ENCODE data around the gene GABRB2. TPM values are rescaled to one million over a fixed set of nuclear protein-coding genes. Genes with fewer than 3 reads are reported as not detected.

GABRB2 gene
- total and polyA plus RNA-seq, 2 experiments from 2014 or later = 0.11 to 0.94 TPM

DNA sequence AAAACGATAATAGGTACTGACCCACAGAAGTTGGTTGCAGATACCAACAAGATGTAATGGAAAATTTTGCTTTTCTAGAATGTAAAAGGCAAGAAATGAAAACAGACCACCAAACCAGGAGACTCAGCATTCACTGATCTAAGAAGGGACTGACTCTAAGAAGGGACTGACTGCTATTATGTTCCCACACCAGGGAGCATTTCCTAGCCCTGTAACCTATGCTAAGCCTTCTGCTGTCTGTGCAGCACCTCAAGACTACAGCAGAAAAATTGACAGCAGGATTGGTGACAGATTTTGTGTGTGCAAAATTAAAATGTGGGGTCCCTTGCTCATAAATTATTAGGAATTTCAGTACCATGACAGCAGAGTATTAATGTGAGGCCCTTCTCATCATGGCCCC lies 154.8 kb downstream of the GABRB2 start (continued):
- TF ChIP-seq ZNF462 (CRISPR knock-in tag; IDR thresholded peaks at IDR 0.05) (no peak), ZNF114 (CRISPR knock-in tag; IDR thresholded peaks at IDR 0.05) (no peak)

GRCh38 chr5:161391016-161391415 lies 155.5 kb downstream of the GABRB2 start:
- no peak for ATAC-seq
- H3K4me1 Mint-ChIP-seq = 0 out of 3 replicates have a peak, but pooled peaks cover 5% of the 10 kb centered on the region
- Histone ChIP-seq H3K27me3 (ENCODE audit: insufficient read depth) (no peaks in the 10 kb centered on the region), H3K4me3 (no peak overlapping the region), H3K27ac (ENCODE audit: low read depth) (no peak overlapping the region), H3K79me2 (replicated peaks; ENCODE audit: insufficient read depth) (no peaks in the 10 kb centered on the region), H3K36me3 (ENCODE audit: insufficient read depth) (no peaks in the 10 kb centered on the region), H3K4me2 (no peak overlapping the region), H3K4me1 (ENCODE audit: insufficient read depth) (no peaks in the 10 kb centered on the region), H2AFZ (no peak overlapping the region), H4K20me1 (replicated peaks; ENCODE audit: insufficient read depth) (no peaks in the 10 kb centered on the region), H3K9me2 (ENCODE audit: insufficient read depth) (no peaks in the 10 kb centered on the region), H3F3A (replicated peaks; ENCODE audit: low read depth) (no peaks in the 10 kb centered on the region)
- no peaks in the 10 kb centered on the region for H3K27me3 Mint-ChIP-seq (ENCODE audit: insufficient read depth, low read depth, poor library complexity)
- no peak for DNase-seq (ENCODE audit: low spot score)
- H3K36me3 Mint-ChIP-seq (ENCODE audit: low read depth) = no peaks in the 10 kb centered on the region
- no peak overlapping the region for H3K27ac Mint-ChIP-seq
- no peaks in the 10 kb centered on the region for H3K9me3 Mint-ChIP-seq
- no peak overlapping the region for H3K4me3 Mint-ChIP-seq
- TF ChIP-seq POLR2AphosphoS5 (IDR thresholded peaks at IDR 0.05; ENCODE audit: low read depth) = no peak
- no peak for TF ChIP-seq ZNF462 (CRISPR knock-in tag; IDR thresholded peaks at IDR 0.05)
- TF ChIP-seq CREB1 (CRISPR knock-in tag; IDR thresholded peaks at IDR 0.05; ENCODE audit: low read depth) = no peak
- no peak for TF ChIP-seq EZH2 (IDR thresholded peaks at IDR 0.05; ENCODE audit: low read depth, unreplicated experiment)
- no peak for TF ChIP-seq JUNB (IDR thresholded peaks at IDR 0.05; ENCODE audit: unreplicated experiment)
- TF ChIP-seq STAT1 (IDR thresholded peaks at IDR 0.05; ENCODE audit: unreplicated experiment) = no peak
- no peak for TF ChIP-seq NANOG (IDR thresholded peaks at IDR 0.05; ENCODE audit: borderline replicate concordance)
- TF ChIP-seq, protein P1, sequence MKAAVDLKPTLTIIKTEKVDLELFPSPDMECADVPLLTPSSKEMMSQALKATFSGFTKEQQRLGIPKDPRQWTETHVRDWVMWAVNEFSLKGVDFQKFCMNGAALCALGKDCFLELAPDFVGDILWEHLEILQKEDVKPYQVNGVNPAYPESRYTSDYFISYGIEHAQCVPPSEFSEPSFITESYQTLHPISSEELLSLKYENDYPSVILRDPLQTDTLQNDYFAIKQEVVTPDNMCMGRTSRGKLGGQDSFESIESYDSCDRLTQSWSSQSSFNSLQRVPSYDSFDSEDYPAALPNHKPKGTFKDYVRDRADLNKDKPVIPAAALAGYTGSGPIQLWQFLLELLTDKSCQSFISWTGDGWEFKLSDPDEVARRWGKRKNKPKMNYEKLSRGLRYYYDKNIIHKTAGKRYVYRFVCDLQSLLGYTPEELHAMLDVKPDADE (IDR thresholded peaks at IDR 0.05) = no peak

Data from GM23338 (cell line).